SK-N-SH (cell line): ENCODE results near the gene RBM19. TPM values are rescaled to one million over a fixed set of nuclear protein-coding genes. Genes with fewer than 3 reads are reported as not detected.

Experiments
- CTCF ChIA-PET: fragments of 300-600, 350-600 bp; formaldehyde crosslinking; extraction: SDS; loops from one replicate; lab custom pipeline; 2021; lab: Yijun Ruan, JAX
- POLR2A ChIA-PET: fragments of 350-600 bp; sonication (Branson Sonifier 250); formaldehyde crosslinking; extraction: SDS; loops from one replicate; lab custom pipeline; 2020; ENCODE audit warnings: antibody characterized with exemption, inconsistent platforms; lab: Yijun Ruan, JAX
- DNase-seq: peaks from one replicate; pipeline ENCODE4 v3.0.0; 2012
- H2AFZ ChIP-seq: fragments of 200-600 bp; sonication (generic); 2 replicates; pipeline ENCODE4 v1.8.1; 2016; ENCODE audit warnings: antibody characterized with exemption, mild to moderate bottlenecking, low read depth
- H3F3A ChIP-seq: fragments of 200-600 bp; sonication (generic); replicated peaks from 2 replicates; pipeline ENCODE3; 2016; ENCODE audit warnings: antibody characterized with exemption, mild to moderate bottlenecking; ENCODE audit not compliant: insufficient read depth
- H3K27ac ChIP-seq, 2 experiments: fragments of 200-500 bp in 1 of 2; fragments of 200-600 bp in 1 of 2; sonication (Bioruptor generic) in 1 of 2; sonication (generic), shearing (Covaris generic) in 1 of 2; 2 replicates each; pipeline versions ENCODE4 v1.5.1 to v1.6.1; 2014 to 2016; ENCODE audit warnings: low read depth in 2 of 2, inconsistent platforms in 1 of 2, low read length in 1 of 2, mild to moderate bottlenecking in 1 of 2, mixed read lengths in 1 of 2
- H3K27me3 ChIP-seq: fragments of 200-600 bp; sonication (generic), shearing (Covaris generic); 2 replicates; pipeline ENCODE4 v1.6.1; 2016; ENCODE audit warnings: mixed run types; ENCODE audit not compliant: insufficient read depth
- H3K36me3 ChIP-seq, 2 experiments: fragments of 200-500 bp in 1 of 2; fragments of 200-600 bp in 1 of 2; sonication (Bioruptor generic) in 1 of 2; sonication (generic) in 1 of 2; replicated peaks in 1 of 2; 2 replicates each; pipeline versions ENCODE3 to v1.5.1; 2014 to 2016; ENCODE audit warnings: low read length in 1 of 2, mild to moderate bottlenecking in 1 of 2; ENCODE audit not compliant: insufficient read depth in 2 of 2, control insufficient read depth in 1 of 2
- H3K4me1 ChIP-seq, 2 experiments: fragments of 200-500 bp in 1 of 2; fragments of 200-600 bp in 1 of 2; sonication (Bioruptor generic) in 1 of 2; sonication (generic), shearing (Covaris generic) in 1 of 2; 2 replicates each; pipeline versions ENCODE4 v1.5.1 to v1.6.1; 2014 to 2016; ENCODE audit warnings: low read depth in 1 of 2, low read length in 1 of 2, mixed run types in 1 of 2; ENCODE audit not compliant: insufficient read depth in 2 of 2, control insufficient read depth in 1 of 2
- H3K4me2 ChIP-seq: fragments of 200-600 bp; sonication (generic), shearing (Covaris generic); 2 replicates; pipeline ENCODE4 v1.6.1; 2017; ENCODE audit warnings: mixed run types
- H3K4me3 ChIP-seq, 2 experiments: fragments of 200-500 bp in 1 of 2; fragments of 200-600 bp in 1 of 2; sonication (Bioruptor generic) in 1 of 2; sonication (generic), shearing (Covaris generic) in 1 of 2; 2 replicates each; pipeline versions ENCODE4 v1.5.1 to v1.8.1; 2014 to 2016; ENCODE audit warnings: low read depth in 2 of 2, inconsistent platforms in 1 of 2, low read length in 1 of 2, mild to moderate bottlenecking in 1 of 2, mixed read lengths in 1 of 2, moderate library complexity in 1 of 2
- H3K79me2 ChIP-seq: fragments of 200-600 bp; sonication (generic); 2 replicates; pipeline ENCODE4 v1.8.1; 2017; ENCODE audit warnings: mild to moderate bottlenecking; ENCODE audit not compliant: insufficient read depth
- H3K9ac ChIP-seq: fragments of 200-600 bp; sonication (generic); 2 replicates; pipeline ENCODE4 v1.6.1; 2017; ENCODE audit warnings: mixed run types
- H3K9me2 ChIP-seq: fragments of 200-600 bp; sonication (generic); 2 replicates; pipeline ENCODE4 v1.6.1; 2017; ENCODE audit warnings: mixed run types
- H3K9me3 ChIP-seq: fragments of 200-600 bp; sonication (generic); 2 replicates; pipeline ENCODE4 v1.6.1; 2017; ENCODE audit warnings: mixed run types, mild to moderate bottlenecking, moderate library complexity
- H4K20me1 ChIP-seq: fragments of 200-600 bp; sonication (generic); 2 replicates; pipeline ENCODE4 v1.6.1; 2017; ENCODE audit warnings: mild to moderate bottlenecking, mixed run types; ENCODE audit not compliant: insufficient read depth
- CHD2 ChIP-seq: fragments of 150-350 bp; IDR thresholded peaks from 2 replicates; pipeline ENCODE4 v1.6.1; 2018; ENCODE audit warnings: low read length; ENCODE audit not compliant: partially characterized antibody
- CTCF ChIP-seq: fragments of 200-600 bp; sonication (generic); IDR thresholded peaks from 2 replicates; pipeline ENCODE4 v1.6.1; 2017; ENCODE audit warnings: antibody characterized with exemption, mild to moderate bottlenecking, moderate library complexity
- EP300 ChIP-seq, 2 experiments: IDR thresholded peaks; 2 replicates each; pipeline versions ENCODE4 v1.4.0 to v1.6.1; 2012; ENCODE audit warnings: borderline replicate concordance in 1 of 2, low read depth in 1 of 2, low read length in 1 of 2
- FOXJ3 ChIP-seq: sonication (generic); formaldehyde crosslinking; IDR thresholded peaks from 2 replicates; pipeline ENCODE4 v1.5.1; 2020; ENCODE audit warnings: mild to moderate bottlenecking, missing genetic modification reagents
- GATA2 ChIP-seq: sonication (generic); formaldehyde crosslinking; IDR thresholded peaks from 2 replicates; pipeline ENCODE4 v1.5.0; 2020; ENCODE audit warnings: mild to moderate bottlenecking, missing genetic modification reagents
- MXI1 ChIP-seq: IDR thresholded peaks from 2 replicates; pipeline ENCODE4 v1.6.1; 2012; ENCODE audit warnings: mild to moderate bottlenecking, low read depth, low read length, improper control_type of control experiment
- NFIC ChIP-seq: IDR thresholded peaks from 2 replicates; pipeline ENCODE4 v1.4.0; 2012; ENCODE audit warnings: borderline replicate concordance
- NRF1 ChIP-seq: IDR thresholded peaks from 2 replicates; pipeline ENCODE4 v1.6.1; 2012; ENCODE audit warnings: low read depth, mild to moderate bottlenecking, low read length
- PBX3 ChIP-seq: IDR thresholded peaks from 2 replicates; pipeline ENCODE4; 2012
- POLR2AphosphoS5 ChIP-seq: IDR thresholded peaks from 2 replicates; pipeline ENCODE4 v1.6.1; 2012; ENCODE audit warnings: low read depth, low read length
- RAD21 ChIP-seq: IDR thresholded peaks from 2 replicates; pipeline ENCODE4 v1.6.1; 2012; ENCODE audit warnings: mild to moderate bottlenecking, low read length
- SIN3A ChIP-seq: IDR thresholded peaks from 2 replicates; pipeline ENCODE4 v1.6.1; 2012; ENCODE audit warnings: low read depth, mild to moderate bottlenecking, low read length, moderate library complexity, borderline replicate concordance
- TCF12 ChIP-seq: IDR thresholded peaks from 2 replicates; pipeline ENCODE4 v1.4.0; 2012
- TEAD4 ChIP-seq: IDR thresholded peaks from 2 replicates; pipeline ENCODE4 v1.4.0; 2012; ENCODE audit warnings: mild to moderate bottlenecking, borderline replicate concordance; ENCODE audit not compliant: insufficient read depth
- WGBS: methylation state at CpG from one replicate; pipeline ENCODE4 v1.1.6; 2017; ENCODE audit warnings: low lambda C conversion rate; 5-methylcytosine and 5-hydroxymethylcytosine counted together
- polyA plus RNA-seq, 3 experiments: library from polyadenylated mRNA; depleted of rRNA; stranded (reverse); fragments of >200 nt; gene quantifications; 2 replicates each; pipeline ENCODE4 v1.2.3, GENCODE V29; 2012

The RBM19 gene
- polyA plus RNA-seq, 1 of the 3 experiments (the other 2 are of a cell fraction): 16.6 TPM

GRCh38 chr12:113895176-113895575, 70.9 kb downstream of the RBM19 start (continued):
- TF ChIP-seq MXI1 (no peak), SIN3A (no peak), CTCF (no peak), NRF1 (no peak), PBX3 (no peak)
- TF ChIP-seq, all 33 proteins: peak for 0

GRCh38 chr12:113894697-113895096, 71.4 kb downstream of the RBM19 start:
- Histone ChIP-seq H4K20me1 (no peaks in the 10 kb centered on the region), H3F3A (no peaks in the 10 kb centered on the region), H3K4me3 (no peak overlapping the region), H3K4me1 (peaks cover 0 to 8% of the 10 kb centered on the region in 2 experiments; a peak in 2 of 4 replicates), H3K27me3 (no peaks in the 10 kb centered on the region), H3K9me3 (no peaks in the 10 kb centered on the region), H3K9ac (no peak overlapping the region), H3K4me2 (no peak overlapping the region), H2AFZ (no peak overlapping the region), H3K36me3 (peaks cover 0 to 5% of the 10 kb centered on the region in 2 experiments), H3K79me2 (no peaks in the 10 kb centered on the region), H3K9me2 (no peaks in the 10 kb centered on the region), H3K27ac (no peak overlapping the region)
- ChIA-PET CTCF (no interaction called here), POLR2A (no interaction called here)
- WGBS: 87% methylated on average over 5 of the region's 5 CpGs
- DNase-seq: no peak
- TF ChIP-seq NFIC: no peak
- TF ChIP-seq CHD2: no peak
- TF ChIP-seq MXI1: no peak
- no peak for TF ChIP-seq FOXJ3 (CRISPR knock-in tag)
- TF ChIP-seq RAD21: no peak
- TF ChIP-seq TEAD4: no peak
- TF ChIP-seq GATA2 (CRISPR knock-in tag): no peak

GRCh38 chr12:113893221-113893620, 72.9 kb downstream of the RBM19 start:
- Histone ChIP-seq H3K36me3 (peaks cover 0 to 5% of the 10 kb centered on the region in 2 experiments), H3K4me2 (no peak overlapping the region), H3K9ac (no peak overlapping the region), H2AFZ (no peak overlapping the region), H4K20me1 (no peaks in the 10 kb centered on the region), H3K9me2 (no peaks in the 10 kb centered on the region), H3K9me3 (no peaks in the 10 kb centered on the region), H3F3A (no peaks in the 10 kb centered on the region), H3K27me3 (no peaks in the 10 kb centered on the region), H3K4me3 (no peak overlapping the region), H3K79me2 (no peaks in the 10 kb centered on the region)
- CTCF ChIA-PET: interaction anchor here (1.0 kb wide), 1 partner anchor 19 kb away, joined by 3 read pairs; no protein-coding TSS in a partner anchor
- DNase-seq: no peak
- no peak for TF ChIP-seq POLR2AphosphoS5
- no peak for TF ChIP-seq CTCF
- no peak for TF ChIP-seq EP300 (IDR thresholded peaks at IDR 0.05; ENCODE audit: borderline replicate concordance in 1 of 2, low read depth in 1 of 2, low read length in 1 of 2)
- TF ChIP-seq NRF1: no peak
- no peak for TF ChIP-seq TCF12
- TF ChIP-seq, all 33 proteins: peak for 0
- H3K27ac ChIP-seq: no peak overlapping the region
- POLR2A ChIA-PET: no interaction called here
- peaks cover 0 to 18% of the 10 kb centered on the region in 2 experiments; a peak in 2 of 4 replicates for H3K4me1 ChIP-seq
- WGBS: 98% methylated on average over 8 of the region's 8 CpGs
